OCI-LY1 (cell line): ENCODE results near the gene SLC46A3.
"Not testable (repeated sequence)": the region's sequence is repeated elsewhere in the genome, so short reads cannot be mapped to it uniquely, and the experiment has no call there.

Experiments used
- H2AFZ ChIP-seq: fragments of 200-600 bp; sonication (generic), shearing (Covaris generic); 2 replicates; pipeline ENCODE4 v1.6.0; 2014; ENCODE audit warnings: antibody characterized with exemption, mild to moderate bottlenecking, low read length
- H3F3A ChIP-seq: fragments of 200-600 bp; sonication (generic), shearing (Covaris generic); 2 replicates; pipeline ENCODE4 v1.6.0; 2014; ENCODE audit warnings: mild to moderate bottlenecking, antibody characterized with exemption, low read length, moderate library complexity; ENCODE audit not compliant: insufficient read depth
- H3K27ac ChIP-seq: fragments of 200-600 bp; sonication (generic); 2 replicates; pipeline ENCODE4 v1.5.1; 2014; ENCODE audit warnings: low read length, mixed run types, mild to moderate bottlenecking, low read depth; ENCODE audit not compliant: poor library complexity, severe bottlenecking
- H3K27me3 ChIP-seq: fragments of 200-600 bp; sonication (generic); 2 replicates; pipeline ENCODE4 v1.6.0; 2014; ENCODE audit warnings: antibody characterized with exemption, mild to moderate bottlenecking, low read length, moderate library complexity; ENCODE audit not compliant: insufficient read depth
- H3K36me3 ChIP-seq: fragments of 200-600 bp; sonication (generic); 2 replicates; pipeline ENCODE4 v1.6.1; 2014; ENCODE audit warnings: mild to moderate bottlenecking, antibody characterized with exemption, low read length, moderate library complexity, mixed read lengths; ENCODE audit not compliant: insufficient read depth
- H3K4me1 ChIP-seq: fragments of 200-600 bp; sonication (generic); 2 replicates; pipeline ENCODE4 v1.5.1; 2014; ENCODE audit warnings: mild to moderate bottlenecking, low read length, moderate library complexity; ENCODE audit not compliant: insufficient read depth, severe bottlenecking
- H3K4me2 ChIP-seq: fragments of 200-600 bp; sonication (generic), shearing (Covaris generic); 2 replicates; pipeline ENCODE4 v1.6.1; 2014; ENCODE audit warnings: low read length
- H3K4me3 ChIP-seq: fragments of 200-600 bp; sonication (generic); 2 replicates; pipeline ENCODE4 v1.5.1; 2014; ENCODE audit warnings: low read length, low read depth, mild to moderate bottlenecking, mixed read lengths; ENCODE audit not compliant: poor library complexity, severe bottlenecking
- H3K79me2 ChIP-seq: fragments of 200-600 bp; shearing (Covaris generic); 2 replicates; pipeline ENCODE4 v1.6.1; 2016; ENCODE audit warnings: mixed run types, low read length, mixed read lengths; ENCODE audit not compliant: insufficient read depth
- H3K9ac ChIP-seq: fragments of 200-600 bp; sonication (generic), shearing (Covaris generic); 2 replicates; pipeline ENCODE4 v1.6.1; 2014; ENCODE audit warnings: mild to moderate bottlenecking, low read length, mixed read lengths
- H3K9me2 ChIP-seq: fragments of 200-600 bp; sonication (generic), shearing (Covaris generic); 2 replicates; pipeline ENCODE4 v1.6.1; 2014; ENCODE audit warnings: low read depth, mild to moderate bottlenecking, low read length, mixed read lengths
- H3K9me3 ChIP-seq: fragments of 200-600 bp; shearing (Covaris generic); 2 replicates; pipeline ENCODE4 v1.6.1; 2014; ENCODE audit warnings: low read length, mixed read lengths
- H4K20me1 ChIP-seq: fragments of 200-600 bp; sonication (generic), shearing (Covaris generic); 2 replicates; pipeline ENCODE4 v1.6.0; 2016; ENCODE audit warnings: mild to moderate bottlenecking, low read length; ENCODE audit not compliant: insufficient read depth
- EZH2 ChIP-seq: fragments of 200-600 bp; sonication (generic), shearing (Covaris generic); IDR thresholded peaks from 2 replicates; pipeline ENCODE4 v1.8.0; 2017; ENCODE audit warnings: borderline replicate concordance, mixed run types, mild to moderate bottlenecking, antibody characterized with exemption, low read length, moderate library complexity, mixed read lengths
- TF ChIP-seq, protein P1 (sequence below): fragments of 200-600 bp; sonication (generic), shearing (Covaris generic); IDR thresholded peaks from 2 replicates; pipeline ENCODE4 v1.5.1; 2017; ENCODE audit warnings: mild to moderate bottlenecking, antibody characterized with exemption, low read length, moderate library complexity, mixed read lengths

SLC46A3 gene

GRCh38 chr13:28704282-28704681, 14.5 kb downstream of the SLC46A3 start:
- H3K9me2 ChIP-seq, result no peaks in the 10 kb centered on the region
- H3K9ac ChIP-seq, result no peak overlapping the region
- no peaks in the 10 kb centered on the region for H3K4me1 ChIP-seq
- no peak overlapping the region for H3K4me3 ChIP-seq
- H3K79me2 ChIP-seq, result no peaks in the 10 kb centered on the region
- H3K9me3 ChIP-seq, result no peaks in the 10 kb centered on the region
- no peak overlapping the region for H2AFZ ChIP-seq
- H3K4me2 ChIP-seq, result no peak overlapping the region
- no peaks in the 10 kb centered on the region for H4K20me1 ChIP-seq
- H3K27ac ChIP-seq, result no peak overlapping the region
- H3K27me3 ChIP-seq, result no peaks in the 10 kb centered on the region
- H3K36me3 ChIP-seq, result peaks cover 33% of the 10 kb centered on the region
- H3F3A ChIP-seq, result no peaks in the 10 kb centered on the region
- TF ChIP-seq EZH2, result no peak
- TF ChIP-seq, protein P1, sequence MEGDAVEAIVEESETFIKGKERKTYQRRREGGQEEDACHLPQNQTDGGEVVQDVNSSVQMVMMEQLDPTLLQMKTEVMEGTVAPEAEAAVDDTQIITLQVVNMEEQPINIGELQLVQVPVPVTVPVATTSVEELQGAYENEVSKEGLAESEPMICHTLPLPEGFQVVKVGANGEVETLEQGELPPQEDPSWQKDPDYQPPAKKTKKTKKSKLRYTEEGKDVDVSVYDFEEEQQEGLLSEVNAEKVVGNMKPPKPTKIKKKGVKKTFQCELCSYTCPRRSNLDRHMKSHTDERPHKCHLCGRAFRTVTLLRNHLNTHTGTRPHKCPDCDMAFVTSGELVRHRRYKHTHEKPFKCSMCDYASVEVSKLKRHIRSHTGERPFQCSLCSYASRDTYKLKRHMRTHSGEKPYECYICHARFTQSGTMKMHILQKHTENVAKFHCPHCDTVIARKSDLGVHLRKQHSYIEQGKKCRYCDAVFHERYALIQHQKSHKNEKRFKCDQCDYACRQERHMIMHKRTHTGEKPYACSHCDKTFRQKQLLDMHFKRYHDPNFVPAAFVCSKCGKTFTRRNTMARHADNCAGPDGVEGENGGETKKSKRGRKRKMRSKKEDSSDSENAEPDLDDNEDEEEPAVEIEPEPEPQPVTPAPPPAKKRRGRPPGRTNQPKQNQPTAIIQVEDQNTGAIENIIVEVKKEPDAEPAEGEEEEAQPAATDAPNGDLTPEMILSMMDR, result no peak

DNA sequence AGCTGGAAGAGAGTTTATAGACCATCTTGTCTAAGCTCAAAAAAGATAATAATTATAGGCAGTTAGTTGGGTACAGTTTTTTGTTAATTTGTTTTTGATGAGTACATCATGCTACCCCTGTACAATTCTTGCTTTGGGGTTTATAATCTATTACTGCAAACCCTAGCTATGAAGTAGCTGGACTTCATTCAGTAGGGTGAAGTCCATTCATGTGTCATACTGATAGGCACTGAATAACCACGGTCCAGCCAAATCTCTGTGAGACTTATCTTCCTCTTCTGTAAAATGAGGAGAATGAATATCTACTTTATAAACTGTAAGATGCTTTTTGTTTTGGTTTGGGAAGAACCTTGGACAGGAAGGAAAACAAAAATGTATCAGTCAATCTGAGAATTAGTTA, 19.5 kb downstream of the SLC46A3 start:
- H3K27me3 ChIP-seq, result no peaks in the 10 kb centered on the region
- peaks cover 34% of the 10 kb centered on the region for H3K36me3 ChIP-seq
- no peak for TF ChIP-seq EZH2
- TF ChIP-seq, protein P1, result no peak
- no peak overlapping the region for H3K4me2 ChIP-seq
- H4K20me1 ChIP-seq, result no peaks in the 10 kb centered on the region
- H3K79me2 ChIP-seq, result no peaks in the 10 kb centered on the region
- no peaks in the 10 kb centered on the region for H3K9me2 ChIP-seq
- no peak overlapping the region for H3K27ac ChIP-seq
- no peak overlapping the region for H2AFZ ChIP-seq
- no peak overlapping the region for H3K4me3 ChIP-seq
- no peak overlapping the region for H3K9ac ChIP-seq
- no peaks in the 10 kb centered on the region for H3F3A ChIP-seq
- no peaks in the 10 kb centered on the region for H3K9me3 ChIP-seq
- no peaks in the 10 kb centered on the region for H3K4me1 ChIP-seq

GRCh38 chr13:28697441-28697840, 21.3 kb downstream of the SLC46A3 start:
- TF ChIP-seq EZH2, result no peak
- TF ChIP-seq, protein P1, result no peak
- Histone ChIP-seq H3K4me3 (no peak overlapping the region), H3K79me2 (no peaks in the 10 kb centered on the region), H3K27ac (no peak overlapping the region), H3F3A (no peaks in the 10 kb centered on the region), H3K9me3 (no peaks in the 10 kb centered on the region), H3K4me2 (no peak overlapping the region), H3K9me2 (no peaks in the 10 kb centered on the region), H3K4me1 (no peaks in the 10 kb centered on the region), H4K20me1 (no peaks in the 10 kb centered on the region), H3K27me3 (no peaks in the 10 kb centered on the region), H3K9ac (no peak overlapping the region), H2AFZ (no peak overlapping the region), H3K36me3 (peaks cover 34% of the 10 kb centered on the region)

DNA sequence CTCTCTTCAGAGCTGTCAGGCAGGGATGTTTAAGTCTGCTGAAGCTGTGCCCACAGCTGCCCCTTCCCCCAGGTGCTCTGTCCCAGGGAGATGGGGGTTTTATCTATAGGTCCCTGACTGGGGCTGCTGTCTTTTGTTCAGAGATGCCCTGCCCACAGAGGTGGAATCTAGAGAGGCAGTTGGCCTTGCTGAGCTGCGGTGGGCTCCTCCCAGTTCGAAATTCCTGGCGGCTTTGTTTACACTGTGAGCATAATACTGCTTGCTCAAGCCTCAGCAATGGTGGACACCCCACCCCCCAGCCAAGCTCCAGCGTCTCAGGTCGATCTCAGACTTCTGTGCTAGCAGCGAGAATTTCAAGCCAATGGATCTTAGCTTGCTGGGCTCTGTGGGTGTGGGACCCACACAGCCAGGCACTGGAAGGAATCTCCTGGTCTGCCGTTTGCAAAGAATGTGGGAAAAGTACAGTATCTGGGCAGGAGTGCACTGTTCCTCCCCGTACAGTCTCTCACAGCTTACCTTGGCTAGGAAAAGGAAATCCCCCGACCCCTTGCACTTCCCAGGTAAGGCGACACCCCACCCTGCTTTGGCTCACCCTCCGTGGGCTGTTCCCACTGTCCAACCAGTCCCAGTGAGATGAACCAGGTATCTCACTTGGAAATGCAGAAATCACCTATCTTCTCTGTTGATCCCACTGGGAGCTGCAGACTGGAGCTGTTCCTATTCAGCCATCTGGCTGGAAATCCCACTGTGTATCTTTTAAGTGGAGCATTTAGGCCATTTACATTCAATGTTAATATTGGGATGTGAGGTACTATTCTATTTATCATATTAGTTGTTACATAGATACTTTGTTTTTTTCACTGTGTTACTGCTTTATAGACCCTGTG, 24.9 kb downstream of the SLC46A3 start:
- not testable (repeated sequence) for H3K27me3 ChIP-seq, H3K27ac ChIP-seq, H3K9me3 ChIP-seq, H3K4me1 ChIP-seq, H4K20me1 ChIP-seq, H3K9me2 ChIP-seq, H3K79me2 ChIP-seq, H3K4me3 ChIP-seq, H2AFZ ChIP-seq, H3K36me3 ChIP-seq, H3K9ac ChIP-seq, H3K4me2 ChIP-seq, H3F3A ChIP-seq
